GM21717 (cell line): ENCODE measurements around the gene ZNF709.
"Not testable (repeated sequence)": the region's sequence is repeated elsewhere in the genome, so short reads cannot be mapped to it uniquely, and the experiment has no call there.

Experiments
- ATAC-seq: cut with Tn5 transposase; IDR thresholded peaks from one replicate; pipeline ENCODE4 v1.9.1; 2021; ENCODE audit warnings: mild to moderate bottlenecking, moderate library complexity; ENCODE audit not compliant: unreplicated experiment

Gene ZNF709

GRCh38 chr19:12484371-12485051 is at the start of gene ZNF709:
TSS of gene ZNF709 (minus strand) at chr19:12484816. CDS start at chr19:12484657, 159 bp downstream.
- ATAC-seq = peak; percentile 89

GRCh38 chr19:12527034-12527836 is 42.6 kb upstream of the ZNF709 start:
- no peak for ATAC-seq

GRCh38 chr19:12526542-12526941 is 41.9 kb upstream of the ZNF709 start:
- no peak for ATAC-seq

- no peak for ATAC-seq
Observed at GRCh38 chr19:12521996-12522395, 37.4 kb upstream of the ZNF709 start.

GRCh38 chr19:12513531-12514061 is 29.0 kb upstream of the ZNF709 start:
- no peak for ATAC-seq

- ATAC-seq = no peak
Observed at GRCh38 chr19:12497032-12497431, 12.4 kb upstream of the ZNF709 start.

GRCh38 chr19:12496480-12496879 is 11.9 kb upstream of the ZNF709 start:
- no peak for ATAC-seq

GRCh38 chr19:12495002-12495802 is 10.6 kb upstream of the ZNF709 start:
- peak; percentile 85 for ATAC-seq

GRCh38 chr19:12494260-12494860 is 9.7 kb upstream of the ZNF709 start:
- ATAC-seq = no peak

GRCh38 chr19:12486265-12486783 is 1.7 kb upstream of the ZNF709 start:
- not testable (repeated sequence) for ATAC-seq

GRCh38 chr19:12485571-12485970 is 955 bp upstream of the ZNF709 start:
- no peak for ATAC-seq

GRCh38 chr19:12485052-12485416 is 418 bp upstream of the ZNF709 start:
- ATAC-seq = no peak

GRCh38 chr19:12484011-12484370 is 625 bp downstream of the ZNF709 start:
- ATAC-seq = peak; percentile 21

GRCh38 chr19:12482509-12482886 is 2.1 kb downstream of the ZNF709 start:
- ATAC-seq = no peak

GRCh38 chr19:12481781-12482508 is 2.7 kb downstream of the ZNF709 start:
- no peak for ATAC-seq

GRCh38 chr19:12478234-12478941 is 6.2 kb downstream of the ZNF709 start:
- no peak for ATAC-seq

- not testable (repeated sequence) for ATAC-seq
Observed at GRCh38 chr19:12467651-12468050, 17.0 kb downstream of the ZNF709 start.

- ATAC-seq = no peak
Observed at GRCh38 chr19:12465211-12465610, 19.4 kb downstream of the ZNF709 start.

- ATAC-seq = no peak
Observed at GRCh38 chr19:12464769-12465168, 19.8 kb downstream of the ZNF709 start.
